C4-2B (cell line): ENCODE results near the gene CAMTA1.

Experiments used
- H3K27ac ChIP-seq: fragments of 450-650 bp; 2 replicates; pipeline ENCODE4 v1.5.1; 2017
- ZFX ChIP-seq: fragments of 450-650 bp; IDR thresholded peaks from 2 replicates; pipeline ENCODE4 v1.6.1; 2017
- TF ChIP-seq, protein P1 (sequence below): fragments of 450-650 bp; conservative IDR thresholded peaks from 2 replicates; pipeline ENCODE4 v1.5.1; 2017; ENCODE audit warnings: mild to moderate bottlenecking

Gene CAMTA1

DNA sequence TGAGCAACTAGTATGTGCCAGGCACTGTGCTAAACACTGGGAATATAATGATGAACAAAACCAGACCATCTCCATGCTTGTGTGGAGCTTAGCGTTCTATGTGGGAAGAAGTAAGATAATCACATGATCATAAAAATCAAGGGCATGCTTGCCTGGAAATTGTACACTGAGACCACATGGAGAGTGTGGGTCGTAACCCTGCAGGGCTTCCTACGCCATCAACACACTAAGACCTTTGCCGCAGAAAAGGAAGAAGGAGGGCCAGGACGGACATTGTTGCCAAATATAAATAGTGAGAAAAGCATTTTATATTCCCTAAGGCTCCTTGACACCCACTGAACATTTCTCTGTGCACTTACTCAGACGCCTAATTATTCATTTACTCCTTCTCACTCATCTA, 597.7 kb downstream of the CAMTA1 start:
- TF ChIP-seq, protein P1, sequence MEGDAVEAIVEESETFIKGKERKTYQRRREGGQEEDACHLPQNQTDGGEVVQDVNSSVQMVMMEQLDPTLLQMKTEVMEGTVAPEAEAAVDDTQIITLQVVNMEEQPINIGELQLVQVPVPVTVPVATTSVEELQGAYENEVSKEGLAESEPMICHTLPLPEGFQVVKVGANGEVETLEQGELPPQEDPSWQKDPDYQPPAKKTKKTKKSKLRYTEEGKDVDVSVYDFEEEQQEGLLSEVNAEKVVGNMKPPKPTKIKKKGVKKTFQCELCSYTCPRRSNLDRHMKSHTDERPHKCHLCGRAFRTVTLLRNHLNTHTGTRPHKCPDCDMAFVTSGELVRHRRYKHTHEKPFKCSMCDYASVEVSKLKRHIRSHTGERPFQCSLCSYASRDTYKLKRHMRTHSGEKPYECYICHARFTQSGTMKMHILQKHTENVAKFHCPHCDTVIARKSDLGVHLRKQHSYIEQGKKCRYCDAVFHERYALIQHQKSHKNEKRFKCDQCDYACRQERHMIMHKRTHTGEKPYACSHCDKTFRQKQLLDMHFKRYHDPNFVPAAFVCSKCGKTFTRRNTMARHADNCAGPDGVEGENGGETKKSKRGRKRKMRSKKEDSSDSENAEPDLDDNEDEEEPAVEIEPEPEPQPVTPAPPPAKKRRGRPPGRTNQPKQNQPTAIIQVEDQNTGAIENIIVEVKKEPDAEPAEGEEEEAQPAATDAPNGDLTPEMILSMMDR, result no peak
- no peak overlapping the region for H3K27ac ChIP-seq

DNA sequence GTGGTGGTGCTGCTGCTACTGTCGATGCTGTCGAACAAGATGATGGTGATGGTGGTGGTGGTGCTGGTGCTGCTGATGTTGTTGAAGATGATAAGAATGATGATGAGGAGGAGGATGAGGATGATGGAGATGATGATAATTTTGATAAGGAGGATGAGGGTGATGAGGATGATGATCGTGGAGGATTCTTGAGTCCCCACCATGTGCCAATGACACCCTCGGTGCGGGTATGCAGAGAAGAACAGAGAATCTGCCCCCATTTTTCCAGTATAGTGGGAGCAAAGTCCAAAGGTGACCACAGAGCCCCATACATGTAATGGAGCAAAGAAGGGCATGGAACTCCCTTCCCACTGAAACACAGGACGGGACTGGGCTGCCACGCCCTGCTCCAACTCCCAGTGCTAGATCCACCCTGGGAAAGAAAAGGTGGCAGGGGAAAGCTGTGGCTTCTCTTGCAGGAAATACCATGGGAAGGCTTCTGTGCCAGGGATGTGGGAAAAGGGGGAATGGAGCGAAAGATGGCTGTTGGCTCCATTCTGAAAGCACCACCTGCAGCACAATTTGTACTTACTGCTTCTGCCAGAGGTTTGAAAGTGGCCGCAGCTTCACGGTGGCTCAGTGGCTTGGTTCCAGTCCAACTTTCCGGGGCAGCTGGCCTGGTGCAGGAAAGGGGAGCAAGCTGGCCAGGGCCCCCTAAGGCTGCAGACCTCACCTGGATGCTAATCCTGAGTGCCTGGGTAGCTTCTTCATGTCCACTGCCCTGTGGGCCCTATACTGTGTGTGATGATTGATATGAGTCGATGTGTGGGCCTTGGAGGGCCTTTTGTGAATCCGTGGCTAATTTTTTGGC, 598.6 kb downstream of the CAMTA1 start:
- TF ChIP-seq, protein P1, result no peak
- TF ChIP-seq ZFX, result no peak
- no peak overlapping the region for H3K27ac ChIP-seq

DNA sequence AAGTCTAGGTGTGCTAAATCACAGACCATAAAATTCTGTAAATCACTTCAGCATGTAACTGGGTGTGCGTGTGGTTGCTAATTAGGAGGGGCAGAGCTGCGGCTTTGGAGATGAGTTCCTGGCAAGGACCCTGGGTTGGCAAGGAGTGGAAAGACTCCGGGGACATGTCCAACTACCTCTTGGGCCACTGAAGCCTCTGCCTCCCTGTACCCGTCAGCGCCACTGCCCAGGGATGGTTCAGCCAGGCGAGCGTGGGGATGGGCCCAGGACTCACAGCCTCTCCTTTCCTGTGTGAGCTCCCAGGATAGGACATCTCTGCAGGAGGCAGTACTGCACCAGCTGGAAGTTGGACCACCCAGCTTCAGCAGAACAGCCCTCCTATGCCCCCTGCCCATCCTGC, 599.4 kb downstream of the CAMTA1 start:
- no peak overlapping the region for H3K27ac ChIP-seq
- TF ChIP-seq, protein P1, result no peak
- no peak for TF ChIP-seq ZFX

GRCh38 chr1:7385471-7386225, 600.4 kb downstream of the CAMTA1 start:
- TF ChIP-seq, protein P1, result no peak
- TF ChIP-seq ZFX, result no peak
- no peak overlapping the region for H3K27ac ChIP-seq

- TF ChIP-seq, protein P1, result no peak
- TF ChIP-seq ZFX, result no peak
- peak overlapping the region; percentile 45; the same call in 1 of the 2 replicates for H3K27ac ChIP-seq
Observed at GRCh38 chr1:7386226-7387052, 601.2 kb downstream of the CAMTA1 start.

- TF ChIP-seq ZFX, result no peak
- TF ChIP-seq, protein P1, result no peak
- peak overlapping the region; percentile 45 for H3K27ac ChIP-seq
Observed at GRCh38 chr1:7387053-7387927, 602.0 kb downstream of the CAMTA1 start.
